ENCODE measurements around the gene GLCCI1.

The GLCCI1 gene

GRCh38 chr7:7982904-7983303 lies 14.3 kb downstream of the GLCCI1 start:
- no peak for TF ChIP-seq CTCF (IDR thresholded peaks at IDR 0.05; ENCODE audit: low read depth, low read length)
- no peak overlapping the region for H3K4me3 ChIP-seq (replicated peaks in 1 of 2; ENCODE audit: low read depth in 2 of 2, low read length in 2 of 2)
- no peak for DNase-seq (ENCODE audit: low read depth in 2 of 2)

- no peak for TF ChIP-seq CTCF (IDR thresholded peaks at IDR 0.05; ENCODE audit: low read depth, low read length)
- no peak overlapping the region for H3K4me3 ChIP-seq (replicated peaks in 1 of 2; ENCODE audit: low read depth in 2 of 2, low read length in 2 of 2)
- no peak for DNase-seq (ENCODE audit: low read depth in 2 of 2)
Observed at GRCh38 chr7:7984424-7984823, 15.8 kb downstream of the GLCCI1 start.

GRCh38 chr7:7988706-7989105 lies 20.1 kb downstream of the GLCCI1 start:
- DNase-seq (ENCODE audit: low read depth in 2 of 2) = no peak
- no peak for TF ChIP-seq CTCF (IDR thresholded peaks at IDR 0.05; ENCODE audit: low read depth, low read length)
- no peak overlapping the region for H3K4me3 ChIP-seq (replicated peaks in 1 of 2; ENCODE audit: low read depth in 2 of 2, low read length in 2 of 2)

GRCh38 chr7:7989133-7989532 lies 20.5 kb downstream of the GLCCI1 start:
- H3K4me3 ChIP-seq (replicated peaks in 1 of 2; ENCODE audit: low read depth in 2 of 2, low read length in 2 of 2) = no peak overlapping the region
- TF ChIP-seq CTCF (IDR thresholded peaks at IDR 0.05; ENCODE audit: low read depth, low read length) = no peak
- DNase-seq (ENCODE audit: low read depth in 2 of 2) = no peak

- no peak for TF ChIP-seq CTCF (IDR thresholded peaks at IDR 0.05; ENCODE audit: low read depth, low read length)
- no peak overlapping the region for H3K4me3 ChIP-seq (replicated peaks in 1 of 2; ENCODE audit: low read depth in 2 of 2, low read length in 2 of 2)
- no peak for DNase-seq (ENCODE audit: low read depth in 2 of 2)
Observed at GRCh38 chr7:7989616-7990440, 21.2 kb downstream of the GLCCI1 start.

GRCh38 chr7:7990441-7990761 lies 21.8 kb downstream of the GLCCI1 start:
- H3K4me3 ChIP-seq (replicated peaks in 1 of 2; ENCODE audit: low read depth in 2 of 2, low read length in 2 of 2) = no peak overlapping the region

More at GRCh38 chr7:7990441-7990761, 21.8 kb downstream of the GLCCI1 start:
- TF ChIP-seq CTCF (IDR thresholded peaks at IDR 0.05; ENCODE audit: low read depth, low read length) = no peak
- DNase-seq (ENCODE audit: low read depth in 2 of 2) = no peak

Measured in cardiac fibroblast (primary cell).